PC-3 (cell line): ENCODE measurements around the gene CDH4. TPM values are rescaled to one million over a fixed set of nuclear protein-coding genes. Genes with fewer than 3 reads are reported as not detected.

Source experiments
- ATAC-seq: fragments of 200-7000 bp; cut with Tn5 transposase; 2 replicates; pipeline ENCODE4 v1.9.1; 2020; ENCODE audit warnings: mild to moderate bottlenecking, moderate library complexity
- BruUV-seq: library from RNA; stranded (reverse); fragments of 400-500 nt; replicated peaks from 2 replicates; lab custom pipeline; 2021; lab: Mats Ljungman, UMichigan
- CTCF ChIA-PET: fragments of 300-600 bp; sonication (Branson Sonifier 250); formaldehyde crosslinking; loops from one replicate; lab custom pipeline; 2022; ENCODE audit warnings: antibody characterized with exemption; lab: Charles Lee
- POLR2A ChIA-PET: fragments of 300-600 bp; sonication (Branson Sonifier 250); formaldehyde crosslinking; loops from one replicate; lab custom pipeline; 2022; ENCODE audit warnings: antibody characterized with exemption; ENCODE audit not compliant: unreplicated experiment; lab: Charles Lee
- DNase-seq: peaks from one replicate; pipeline ENCODE4 v3.0.0-alpha.2; 2015
- H2AFZ ChIP-seq: fragments of 300-600 bp; sonication (generic); 2 replicates; pipeline ENCODE4 v1.6.0; 2016; ENCODE audit warnings: antibody characterized with exemption, low read length
- H3F3A ChIP-seq: fragments of 300-600 bp; sonication (generic); one replicate; pipeline ENCODE4 v1.6.0; 2017; ENCODE audit warnings: antibody characterized with exemption, low read length, control low read depth, mild to moderate bottlenecking; ENCODE audit not compliant: unreplicated experiment
- H3K27ac ChIP-seq: fragments of 300-600 bp; sonication (generic); 2 replicates; pipeline ENCODE4 v1.5.1; 2016; ENCODE audit warnings: mild to moderate bottlenecking, low read length
- H3K27me3 ChIP-seq: fragments of 300-600 bp; sonication (generic); 2 replicates; pipeline ENCODE4 v1.6.1; 2016; ENCODE audit warnings: low read length, mixed read lengths
- H3K36me3 ChIP-seq: fragments of 300-600 bp; sonication (generic); 2 replicates; pipeline ENCODE4 v1.6.1; 2016; ENCODE audit warnings: low read depth, mixed run types, low read length, mixed read lengths
- H3K4me1 ChIP-seq: fragments of 300-600 bp; sonication (generic); 2 replicates; pipeline ENCODE4 v1.5.1; 2016; ENCODE audit warnings: low read length; ENCODE audit not compliant: insufficient read depth
- H3K4me2 ChIP-seq: fragments of 300-600 bp; sonication (generic); 2 replicates; pipeline ENCODE4 v1.6.0; 2016; ENCODE audit warnings: low read length
- H3K4me3 ChIP-seq: fragments of 300-600 bp; sonication (generic); 2 replicates; pipeline ENCODE4 v1.5.1; 2016; ENCODE audit warnings: mild to moderate bottlenecking, low read length, mixed read lengths
- H3K79me2 ChIP-seq: fragments of 300-600 bp; sonication (generic); 2 replicates; pipeline ENCODE4 v1.6.1; 2017; ENCODE audit warnings: low read length, mixed read lengths
- H3K9ac ChIP-seq: fragments of 300-600 bp; sonication (generic); 2 replicates; pipeline ENCODE4 v1.6.0; 2016; ENCODE audit warnings: mild to moderate bottlenecking, low read length
- H3K9me2 ChIP-seq: fragments of 300-600 bp; sonication (generic); replicated peaks from 2 replicates; pipeline ENCODE4 v1.6.1; 2016; ENCODE audit warnings: mixed run types, low read length, mixed read lengths
- H3K9me3 ChIP-seq: fragments of 300-600 bp; sonication (generic); 2 replicates; pipeline ENCODE4 v1.6.1; 2016; ENCODE audit warnings: low read length, mixed read lengths
- H4K20me1 ChIP-seq: fragments of 300-600 bp; sonication (generic); 2 replicates; pipeline ENCODE4 v1.6.1; 2016; ENCODE audit warnings: low read length, mixed read lengths
- CTCF ChIP-seq: fragments of 300-600 bp; sonication (generic); conservative IDR thresholded peaks from 2 replicates; pipeline ENCODE4 v1.5.1; 2017; ENCODE audit warnings: antibody characterized with exemption, low read depth, mild to moderate bottlenecking, low read length
- EZH2 ChIP-seq: fragments of 300-600 bp; sonication (generic); IDR thresholded peaks from one replicate; pipeline ENCODE4 v1.6.1; 2017; ENCODE audit warnings: antibody characterized with exemption, mild to moderate bottlenecking, low read length; ENCODE audit not compliant: unreplicated experiment
- EZH2phosphoT487 ChIP-seq: fragments of 300-600 bp; sonication (generic); IDR thresholded peaks from 2 replicates; pipeline ENCODE4 v1.6.1; 2018; ENCODE audit warnings: mild to moderate bottlenecking, antibody characterized with exemption, low read length, borderline replicate concordance
- intact Hi-C: fragments of 100-400 bp; cut with micrococcal nuclease; formaldehyde crosslinking; loops from 2 replicates; pipeline ENCODE4 v1.9.0; 2023
- total RNA-seq: library from RNA; depleted of rRNA; stranded (reverse); fragments of >200 nt; gene quantifications from 2 replicates; pipeline ENCODE4 v1.2.3, GENCODE V29; 2014

Gene CDH4
- total RNA-seq, 1 experiment from 2014 or later: not detected

- Histone ChIP-seq H4K20me1 (no peaks in the 10 kb centered on the region), H3K36me3 (no peaks in the 10 kb centered on the region), H3K9me2 (no peaks in the 10 kb centered on the region), H3K27ac (no peak overlapping the region), H3K27me3 (peaks cover 15% of the 10 kb centered on the region; the same call in 1 of the 2 replicates), H3K9ac (no peak overlapping the region), H2AFZ (no peak overlapping the region), H3F3A (no peaks in the 10 kb centered on the region), H3K79me2 (no peaks in the 10 kb centered on the region), H3K9me3 (0 out of 2 replicates have a peak, but pooled peaks cover 4% of the 10 kb centered on the region), H3K4me2 (no peak overlapping the region), H3K4me1 (no peaks in the 10 kb centered on the region), H3K4me3 (no peak overlapping the region)
- POLR2A ChIA-PET: no interaction called here
- CTCF ChIA-PET: no interaction called here
- TF ChIP-seq EZH2phosphoT487 (no peak), CTCF (no peak)
- intact Hi-C loops: no loop called here
- no TSS peak for BruUV-seq
- ATAC-seq: no peak
- no peak for DNase-seq
Measured at GRCh38 chr20:61288331-61288784, 36.3 kb downstream of the CDH4 start.

GRCh38 chr20:61289166-61289565, 37.1 kb downstream of the CDH4 start:
- peaks cover 15% of the 10 kb centered on the region; the same call in 1 of the 2 replicates for H3K27me3 ChIP-seq

GRCh38 chr20:61290721-61291120, 38.7 kb downstream of the CDH4 start:
- POLR2A ChIA-PET: no interaction called here
- Histone ChIP-seq H3K27ac (no peak overlapping the region), H3K79me2 (no peaks in the 10 kb centered on the region), H3K4me3 (no peak overlapping the region), H3K36me3 (no peaks in the 10 kb centered on the region), H2AFZ (no peak overlapping the region), H3K9me3 (0 out of 2 replicates have a peak, but pooled peaks cover 4% of the 10 kb centered on the region), H3K4me1 (no peaks in the 10 kb centered on the region), H3F3A (no peaks in the 10 kb centered on the region), H3K4me2 (no peak overlapping the region), H4K20me1 (no peaks in the 10 kb centered on the region), H3K27me3 (peaks cover 15% of the 10 kb centered on the region; the same call in 1 of the 2 replicates), H3K9me2 (no peaks in the 10 kb centered on the region), H3K9ac (no peak overlapping the region)
- no peak for TF ChIP-seq EZH2phosphoT487
- no peak for TF ChIP-seq EZH2
- no peak for TF ChIP-seq CTCF
- no peak for DNase-seq
- ATAC-seq: no peak
- intact Hi-C loops: no loop called here
- CTCF ChIA-PET: interaction anchor here (0.5 kb wide), 1 partner anchor 1392 kb away, joined by 3 read pairs; no protein-coding TSS in a partner anchor
- BruUV-seq: no TSS peak

More at GRCh38 chr20:61289166-61289565, 37.1 kb downstream of the CDH4 start:
- ChIA-PET POLR2A (no interaction called here), CTCF (no interaction called here)
- H3F3A ChIP-seq: no peaks in the 10 kb centered on the region
- no peak overlapping the region for H3K27ac ChIP-seq
- no peak overlapping the region for H3K4me3 ChIP-seq
- 0 out of 2 replicates have a peak, but pooled peaks cover 4% of the 10 kb centered on the region for H3K9me3 ChIP-seq
- no peak for DNase-seq
- no peak overlapping the region for H3K4me2 ChIP-seq
- H3K79me2 ChIP-seq: no peaks in the 10 kb centered on the region
- no peaks in the 10 kb centered on the region for H3K4me1 ChIP-seq
- H3K9me2 ChIP-seq: no peaks in the 10 kb centered on the region
- H4K20me1 ChIP-seq: no peaks in the 10 kb centered on the region
- no peak overlapping the region for H3K9ac ChIP-seq
- no peak for ATAC-seq
- H3K36me3 ChIP-seq: no peaks in the 10 kb centered on the region
- intact Hi-C loops: no loop called here
- H2AFZ ChIP-seq: no peak overlapping the region
- no TSS peak for BruUV-seq
- TF ChIP-seq CTCF (no peak), EZH2phosphoT487 (no peak), EZH2 (no peak)
